CD4-positive, alpha-beta memory T cell (primary cell): ENCODE measurements around the gene PLCH2. TPM values are rescaled to one million over a fixed set of nuclear protein-coding genes. Genes with fewer than 3 reads are reported as not detected.

Experiments used
- CTCF ChIA-PET: fragments of 350-600 bp; sonication (Branson Sonifier 250); formaldehyde crosslinking; loops from one replicate; lab custom pipeline; 2021; ENCODE audit warnings: inconsistent platforms; ENCODE audit not compliant: partially characterized antibody; lab: Charles Lee
- POLR2A ChIA-PET: fragments of 350-600 bp; sonication (Branson Sonifier 250); formaldehyde crosslinking; loops from one replicate; lab custom pipeline; 2021; ENCODE audit not compliant: partially characterized antibody; lab: Charles Lee
- DNase-seq, 5 donors: peaks; one replicate each; pipeline versions ENCODE4 v3.0.0 to v3.0.0-alpha.2; 2020 to 2022; ENCODE audit warnings: mixed read lengths in 1 of 5
- H3K27ac ChIP-seq: one replicate; pipeline ENCODE4 v1.7.0; 2013; ENCODE audit warnings: low read depth, low read length
- H3K27me3 ChIP-seq: 2 replicates; pipeline ENCODE4 v1.7.0; 2013; ENCODE audit warnings: mild to moderate bottlenecking, low read length, moderate library complexity; ENCODE audit not compliant: insufficient read depth
- H3K36me3 ChIP-seq: 2 replicates; pipeline ENCODE4 v1.7.0; 2013; ENCODE audit warnings: mild to moderate bottlenecking, low read length, moderate library complexity; ENCODE audit not compliant: insufficient read depth
- H3K4me1 ChIP-seq: 2 replicates; pipeline ENCODE4 v1.7.0; 2013; ENCODE audit warnings: mild to moderate bottlenecking, low read length, moderate library complexity; ENCODE audit not compliant: insufficient read depth
- H3K4me3 ChIP-seq, 2 donors: one replicate each; pipeline ENCODE4 v1.7.0; 2013; ENCODE audit warnings: low read length in 2 of 2, mild to moderate bottlenecking in 1 of 2
- H3K9me3 ChIP-seq, 2 donors: one replicate each; pipeline ENCODE4 v1.7.0; 2013; ENCODE audit warnings: low read length in 2 of 2, control low read depth in 1 of 2; ENCODE audit not compliant: control insufficient read depth in 1 of 2
- H3K27ac Mint-ChIP-seq, 7 donors: one replicate each; pipeline ENCODE4 v1.8.0; 2020 to 2021; ENCODE audit warnings: mixed read lengths in 7 of 7, mild to moderate bottlenecking in 6 of 7, inconsistent platforms in 3 of 7, moderate library complexity in 3 of 7
- H3K27me3 Mint-ChIP-seq, 2 donors: one replicate each; pipeline ENCODE4 v1.8.0; 2020 to 2021; ENCODE audit warnings: mixed read lengths in 2 of 2
- H3K36me3 Mint-ChIP-seq, 2 donors: one replicate each; pipeline ENCODE4 v1.8.0; 2020 to 2021; ENCODE audit warnings: mixed read lengths in 2 of 2, inconsistent platforms in 1 of 2, mild to moderate bottlenecking in 1 of 2
- H3K4me1 Mint-ChIP-seq, 4 donors: one replicate each; pipeline ENCODE4 v1.8.0; 2020 to 2021; ENCODE audit warnings: mixed read lengths in 4 of 4, mild to moderate bottlenecking in 1 of 4
- H3K4me3 Mint-ChIP-seq, 8 donors: one replicate each; pipeline ENCODE4 v1.8.0; 2020 to 2021; ENCODE audit warnings: mixed read lengths in 8 of 8, mild to moderate bottlenecking in 7 of 8, moderate library complexity in 6 of 8, inconsistent platforms in 3 of 8
- H3K9me3 Mint-ChIP-seq, 8 donors: one replicate each; pipeline ENCODE4 v1.8.0; 2020 to 2021; ENCODE audit warnings: mixed read lengths in 8 of 8, mild to moderate bottlenecking in 5 of 8, inconsistent platforms in 3 of 8, moderate library complexity in 1 of 8
- intact Hi-C: fragments of 100-400 bp; cut with micrococcal nuclease; formaldehyde crosslinking; loops from one replicate; pipeline ENCODE4 v1.15.1; 2023
- polyA plus RNA-seq, 2 donors: library from polyadenylated mRNA; unstranded; fragments of 300-500 nt; fragmentation: Illumina TruSeq; gene quantifications; one replicate each; pipeline ENCODE4 v1.2.3, GENCODE V29; 2021
- total RNA-seq, 2 experiments: library from RNA; stranded (reverse); gene quantifications; one replicate each; pipeline ENCODE4 v1.2.3, GENCODE V29; 2021

The PLCH2 gene
- total and polyA plus RNA-seq, 4 experiments from 2014 or later: 2.0 to 31.6 (median 26.6) TPM; not detected in 1

DNA sequence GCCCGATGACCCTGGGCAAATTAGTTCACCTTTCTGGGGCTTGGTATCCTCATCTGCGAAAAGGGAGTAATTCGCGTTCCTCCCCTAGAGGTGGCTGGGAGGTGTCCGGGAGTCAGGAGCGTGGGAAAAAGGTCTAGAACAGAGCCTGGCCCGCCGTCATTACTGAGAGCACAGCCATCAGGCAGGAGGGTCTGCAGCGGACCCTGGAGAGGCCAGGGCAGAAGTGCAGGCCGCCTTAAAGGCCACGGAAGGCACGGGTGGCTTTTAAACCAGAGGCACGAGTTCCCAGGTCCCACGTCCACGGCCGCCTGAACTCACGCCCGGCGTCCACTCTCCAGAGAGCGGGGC, 49.5 kb downstream of the PLCH2 start:
- H3K27ac Mint-ChIP-seq: peak overlapping the region; percentile 86 to 98 (median 93)
- H3K4me3 ChIP-seq: peak overlapping the region; percentile 31 to 96
- H3K36me3 ChIP-seq: peaks cover 21% of the 10 kb centered on the region
- CTCF ChIA-PET: interaction anchor here (1.2 to 4.2 kb wide), 7 partner anchors 18 to 331 kb away, joined by 3 to 40 read pairs (median 7); partner anchors contain the start of genes FAAP20, PEX10 and PRXL2B
- H3K4me1 Mint-ChIP-seq: peaks cover 29 to 63% (median 43%) of the 10 kb centered on the region in 4 donors
- peak overlapping the region; percentile 86 for H3K27ac ChIP-seq
- H3K9me3 Mint-ChIP-seq: no peaks in the 10 kb centered on the region
- peaks cover 12 to 26% of the 10 kb centered on the region in 2 donors for H3K36me3 Mint-ChIP-seq
- peaks cover 57% of the 10 kb centered on the region for H3K4me1 ChIP-seq
- peaks cover 3% of the 10 kb centered on the region for H3K27me3 ChIP-seq
- no peak for DNase-seq
- peaks cover 5 to 8% of the 10 kb centered on the region in 2 donors for H3K27me3 Mint-ChIP-seq
- H3K4me3 Mint-ChIP-seq: peak overlapping the region; percentile 89 to 97 (median 95)
- no peaks in the 10 kb centered on the region for H3K9me3 ChIP-seq
- intact Hi-C loops: loop anchor here (5.0 kb wide), 1 partner anchor 328 kb away; no protein-coding TSS in a partner anchor
- POLR2A ChIA-PET: interaction anchor here (0.6 to 13.2 kb wide), 19 partner anchors 10 to 331 kb away, joined by 3 to 367 read pairs (median 6); partner anchors contain the start of genes FAAP20, MORN1, PEX10 and PRXL2B

DNA sequence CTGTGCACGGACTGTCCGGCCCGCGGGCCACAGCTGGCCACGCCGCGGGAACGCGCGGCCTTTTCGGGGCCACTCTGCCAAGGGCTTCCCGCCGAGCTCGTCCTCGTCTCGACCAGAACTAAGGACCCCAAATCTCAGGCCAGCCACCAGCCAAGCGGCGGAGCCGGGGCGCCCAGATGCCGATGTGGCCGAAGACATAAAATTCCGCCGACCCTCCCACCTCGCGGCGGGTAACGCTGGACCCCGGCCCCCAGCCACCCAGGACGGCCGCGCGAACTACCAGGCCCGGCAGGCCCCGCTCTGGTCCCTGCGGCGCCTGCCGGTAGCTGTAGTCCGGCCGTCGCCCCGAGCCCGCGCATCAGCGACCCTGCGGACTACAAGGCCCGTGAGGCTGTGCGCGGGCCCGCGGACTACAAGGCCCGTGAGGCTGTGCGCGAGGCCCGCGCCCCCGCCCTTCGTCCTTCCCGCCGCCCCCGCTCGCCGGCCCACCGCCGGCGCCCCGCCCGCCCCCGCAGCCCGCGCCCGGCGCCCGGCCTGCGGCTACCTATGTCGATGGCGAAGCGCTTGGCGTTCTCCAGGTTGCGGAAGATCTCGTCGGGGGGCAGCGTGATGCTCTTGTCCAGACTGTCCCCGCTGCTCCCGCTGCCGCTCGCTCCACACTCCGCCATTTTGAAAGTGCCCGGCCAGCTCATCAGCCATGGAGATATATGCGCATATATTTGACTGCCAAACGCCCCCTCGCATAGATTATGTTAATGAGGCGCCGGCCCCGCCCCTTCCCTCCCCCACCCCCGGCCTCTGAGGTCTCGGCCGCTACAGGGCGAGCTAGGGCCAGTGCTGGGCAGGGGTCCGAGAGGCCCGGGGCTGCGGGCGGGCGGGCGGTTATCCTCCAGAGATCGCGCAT, 50.1 kb downstream of the PLCH2 start, which contains the start of gene PANK4:
Gene PANK4, minus strand, starts transcription at position 677 of the 904 bp plus-strand sequence. Its CDS starts 9 bp downstream, at position 668.
- Histone ChIP-seq H3K9me3 (no peaks in the 10 kb centered on the region), H3K4me1 (peaks cover 64% of the 10 kb centered on the region), H3K27me3 (peaks cover 9% of the 10 kb centered on the region), H3K36me3 (peaks cover 15% of the 10 kb centered on the region), H3K4me3 (peak within 1 kb of the TSS; percentile 31 to 96), H3K27ac (peak within 1 kb of the TSS; percentile 86)
- intact Hi-C loops: loop anchor here (1.0 to 5.0 kb wide), 6 partner anchors 21 to 329 kb away; partner anchors contain the start of genes MORN1, PEX10, PRXL2B and RER1
- Mint-ChIP-seq H3K36me3 (peaks cover 6 to 19% of the 10 kb centered on the region in 2 donors), H3K27ac (peak within 1 kb of the TSS; percentile 86 to 98 (median 97)), H3K4me1 (peaks cover 27 to 63% (median 47%) of the 10 kb centered on the region in 4 donors), H3K4me3 (peak within 1 kb of the TSS; percentile 89 to 97 (median 95)), H3K9me3 (no peaks in the 10 kb centered on the region), H3K27me3 (peaks cover 5 to 11% of the 10 kb centered on the region in 2 donors)
- DNase-seq: peak; percentile 86 to 90 (median 89)
- ChIA-PET CTCF (interaction anchor here (1.0 to 4.2 kb wide), 8 partner anchors 13 to 331 kb away, joined by 3 to 40 read pairs (median 6); partner anchors contain the start of genes FAAP20, PEX10 and PRXL2B), POLR2A (interaction anchor here (0.6 to 13.2 kb wide), 21 partner anchors 9 to 331 kb away, joined by 3 to 367 read pairs (median 6); partner anchors contain the start of genes FAAP20, MORN1, PEX10 and PRXL2B)

DNA sequence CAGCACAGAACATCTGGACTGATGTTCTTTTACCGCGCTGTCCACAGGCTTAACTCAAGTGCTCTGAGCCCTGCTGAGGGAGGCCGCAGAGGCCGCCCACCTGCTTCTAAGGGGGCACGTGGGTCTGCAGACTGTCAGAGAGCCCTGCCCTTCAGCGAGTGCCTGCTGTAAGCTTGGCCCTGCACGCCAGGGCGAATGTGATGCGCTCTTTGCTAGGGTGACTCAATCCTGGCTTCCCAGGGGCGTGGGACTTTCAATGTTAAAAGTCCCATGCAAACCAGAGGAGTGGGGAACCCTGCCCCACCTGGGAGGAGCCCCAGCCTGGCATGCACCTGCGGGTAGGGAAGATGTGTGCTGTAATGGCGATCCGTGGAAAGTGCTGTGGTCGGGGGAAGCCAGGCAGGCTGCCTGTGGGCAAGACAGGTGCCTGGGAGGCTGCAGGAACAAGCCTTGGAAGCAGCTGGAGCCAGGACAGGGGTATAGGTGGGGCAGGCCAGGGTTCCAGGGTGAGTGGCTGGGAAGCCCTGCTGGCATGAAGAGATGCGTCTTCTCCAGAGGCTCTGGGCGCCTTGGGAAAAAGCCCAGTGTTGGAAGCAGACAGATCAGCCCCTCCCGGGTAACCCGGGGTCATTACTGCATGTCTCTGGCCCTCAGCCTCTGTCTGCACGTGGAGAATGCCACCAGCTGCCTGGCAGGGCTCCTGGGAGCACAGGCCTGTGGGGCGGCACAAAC, 50.9 kb downstream of the PLCH2 start:
- no peak overlapping the region for H3K27ac ChIP-seq
- POLR2A ChIA-PET: interaction anchor here (0.6 to 13.2 kb wide), 17 partner anchors 12 to 332 kb away, joined by 3 to 367 read pairs (median 6); partner anchors contain the start of genes FAAP20, MORN1, PEX10 and PRXL2B

DNA sequence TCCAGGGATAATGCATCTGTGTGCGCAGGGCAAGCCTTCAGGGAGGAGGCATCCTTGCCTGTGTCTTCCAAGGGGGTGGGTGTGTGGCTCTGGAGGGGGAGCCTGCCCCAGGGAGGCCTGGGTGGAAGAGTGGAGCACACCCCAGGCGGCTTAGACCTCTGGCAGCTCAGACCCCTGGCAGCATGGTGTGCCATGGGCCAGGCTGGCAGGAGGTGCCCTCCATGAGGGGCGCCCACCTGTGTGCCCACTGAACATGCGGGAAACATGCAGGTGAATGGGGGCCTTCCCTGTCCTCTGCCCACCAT, 51.4 kb downstream of the PLCH2 start:
- peaks cover 2 to 11% of the 10 kb centered on the region in 2 donors for H3K36me3 Mint-ChIP-seq
- no peak for DNase-seq
- CTCF ChIA-PET: interaction anchor here (1.7 kb wide), 1 partner anchor 112 kb away, joined by 9 read pairs; no protein-coding TSS in a partner anchor
- peaks cover 60% of the 10 kb centered on the region for H3K4me1 ChIP-seq
- peak overlapping the region in 4 of 8 donors; percentile 36 to 89 (median 72) for H3K4me3 Mint-ChIP-seq
- POLR2A ChIA-PET: interaction anchor here (4.2 to 13.2 kb wide), 3 partner anchors 17 to 58 kb away, joined by 33 to 367 read pairs (median 79); partner anchors contain the start of genes PRXL2B and TNFRSF14
- H3K9me3 ChIP-seq: no peaks in the 10 kb centered on the region
- no peak overlapping the region for H3K4me3 ChIP-seq
- peaks cover 2% of the 10 kb centered on the region for H3K36me3 ChIP-seq
- intact Hi-C loops: loop anchor here (5.0 kb wide), 1 partner anchor 330 kb away; no protein-coding TSS in a partner anchor
- H3K4me1 Mint-ChIP-seq: peaks cover 24 to 58% (median 44%) of the 10 kb centered on the region in 4 donors
- H3K9me3 Mint-ChIP-seq: no peaks in the 10 kb centered on the region
- no peak overlapping the region for H3K27ac ChIP-seq
- no peak overlapping the region for H3K27ac Mint-ChIP-seq
- peaks cover 7 to 11% of the 10 kb centered on the region in 2 donors for H3K27me3 Mint-ChIP-seq
- peaks cover 17% of the 10 kb centered on the region for H3K27me3 ChIP-seq

More for the DNA sequence above, 50.9 kb downstream of the PLCH2 start:
- H3K27me3 ChIP-seq: peaks cover 17% of the 10 kb centered on the region
- H3K9me3 ChIP-seq: no peaks in the 10 kb centered on the region
- intact Hi-C loops: loop anchor here (1.0 to 5.0 kb wide), 6 partner anchors 20 to 330 kb away; partner anchors contain the start of genes MORN1, PEX10, PRXL2B and RER1
- H3K27me3 Mint-ChIP-seq: peaks cover 7 to 11% of the 10 kb centered on the region in 2 donors
- DNase-seq: peak in 1 of 5 donors; percentile 68
- peaks cover 5 to 14% of the 10 kb centered on the region in 2 donors for H3K36me3 Mint-ChIP-seq
- peak overlapping the region in 4 of 7 donors; percentile 77 to 96 (median 88) for H3K27ac Mint-ChIP-seq
- CTCF ChIA-PET: interaction anchor here (1.0 to 4.2 kb wide), 6 partner anchors 12 to 114 kb away, joined by 3 to 40 read pairs (median 8); partner anchors contain the start of genes PEX10 and PRXL2B
- peak overlapping the region; percentile 2 to 89 (median 59) for H3K4me3 Mint-ChIP-seq
- H3K4me1 Mint-ChIP-seq: peaks cover 26 to 60% (median 46%) of the 10 kb centered on the region in 4 donors
- H3K4me3 ChIP-seq: peak overlapping the region in 1 of 2 donors; percentile 34
- peaks cover 64% of the 10 kb centered on the region for H3K4me1 ChIP-seq
- peaks cover 7% of the 10 kb centered on the region for H3K36me3 ChIP-seq
- H3K9me3 Mint-ChIP-seq: no peaks in the 10 kb centered on the region

DNA sequence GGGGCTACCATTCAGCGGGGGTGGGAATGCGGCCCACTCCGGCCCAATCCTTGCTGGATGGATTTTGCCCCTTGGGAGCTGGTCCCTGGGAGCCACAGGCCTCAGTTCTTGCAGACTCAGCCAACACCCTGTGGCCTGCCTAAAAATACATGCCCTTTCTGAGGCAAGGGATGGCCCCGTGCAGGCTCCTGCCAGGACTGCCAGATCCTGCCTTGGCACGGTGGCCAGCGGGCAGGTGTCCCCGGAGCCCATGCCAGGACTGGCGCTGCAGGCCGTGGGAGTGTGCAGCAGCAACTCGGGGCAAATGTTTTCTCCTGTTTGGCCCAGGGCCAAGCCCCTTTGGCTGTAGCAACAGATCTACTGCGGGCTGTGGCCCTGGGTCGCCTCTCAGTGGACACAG, 51.9 kb downstream of the PLCH2 start:
- Mint-ChIP-seq H3K27me3 (peaks cover 7 to 11% of the 10 kb centered on the region in 2 donors), H3K4me3 (no peak overlapping the region), H3K36me3 (peaks cover 0 to 8% of the 10 kb centered on the region in 2 donors), H3K9me3 (no peaks in the 10 kb centered on the region), H3K4me1 (peaks cover 19 to 53% (median 39%) of the 10 kb centered on the region in 4 donors), H3K27ac (no peak overlapping the region)
- H3K4me1 ChIP-seq: peaks cover 55% of the 10 kb centered on the region
- CTCF ChIA-PET: no interaction called here
- no peak overlapping the region for H3K4me3 ChIP-seq
- POLR2A ChIA-PET: interaction anchor here (1.2 to 13.2 kb wide), 3 partner anchors 17 to 57 kb away, joined by 6 to 367 read pairs (median 79); partner anchors contain the start of genes PRXL2B and TNFRSF14
- no peak overlapping the region for H3K27ac ChIP-seq
- intact Hi-C loops: loop anchor here (5.0 kb wide), 1 partner anchor 331 kb away; no protein-coding TSS in a partner anchor
- no peaks in the 10 kb centered on the region for H3K36me3 ChIP-seq
- no peaks in the 10 kb centered on the region for H3K9me3 ChIP-seq
- no peak for DNase-seq
- peaks cover 17% of the 10 kb centered on the region for H3K27me3 ChIP-seq

DNA sequence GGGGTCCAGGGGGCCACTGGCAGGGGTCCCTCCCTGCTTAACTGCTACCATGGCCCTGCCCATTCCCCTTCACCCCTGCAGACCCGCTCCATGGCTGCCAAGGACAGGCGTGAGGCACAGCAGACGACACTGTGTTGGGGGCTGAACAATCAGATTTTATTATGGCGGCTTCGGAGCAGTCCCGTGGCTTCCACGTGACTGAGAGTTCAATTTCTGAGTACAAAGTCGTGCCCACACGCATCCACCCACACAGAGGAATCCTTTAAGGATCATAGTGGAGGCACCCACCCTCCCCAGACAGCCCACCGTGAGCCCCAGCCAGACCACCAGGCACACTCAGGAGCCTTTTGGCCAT, 52.5 kb downstream of the PLCH2 start:
- H3K36me3 Mint-ChIP-seq: peaks cover 0 to 8% of the 10 kb centered on the region in 2 donors
- peaks cover 9 to 15% of the 10 kb centered on the region in 2 donors for H3K27me3 Mint-ChIP-seq
- H3K4me1 ChIP-seq: peaks cover 50% of the 10 kb centered on the region
- H3K4me3 ChIP-seq: no peak overlapping the region
- H3K4me1 Mint-ChIP-seq: peaks cover 16 to 47% (median 33%) of the 10 kb centered on the region in 4 donors
- intact Hi-C loops: loop anchor here (5.0 kb wide), 1 partner anchor 331 kb away; no protein-coding TSS in a partner anchor
- H3K36me3 ChIP-seq: no peaks in the 10 kb centered on the region
- H3K27ac Mint-ChIP-seq: peak overlapping the region in 2 of 7 donors; percentile 62 to 81
- ChIA-PET POLR2A (interaction anchor here (1.2 to 13.2 kb wide), 4 partner anchors 9 to 112 kb away, joined by 3 to 367 read pairs (median 6); partner anchors contain the start of gene TNFRSF14), CTCF (interaction anchor here (1.5 kb wide), 1 partner anchor 20 kb away, joined by 5 read pairs; no protein-coding TSS in a partner anchor)
- H3K9me3 Mint-ChIP-seq: no peaks in the 10 kb centered on the region
- no peak overlapping the region for H3K27ac ChIP-seq
- DNase-seq: no peak
- peaks cover 17% of the 10 kb centered on the region for H3K27me3 ChIP-seq
- no peaks in the 10 kb centered on the region for H3K9me3 ChIP-seq
- peak overlapping the region in 4 of 8 donors; percentile 59 to 83 (median 76) for H3K4me3 Mint-ChIP-seq
